GM15510 (cell line): Measurements from ENCODE around the gene ATCAY.

Experiments used
- POLR2A ChIP-seq: IDR thresholded peaks from 3 replicates; pipeline ENCODE4 v1.6.1; 2011; ENCODE audit warnings: borderline replicate concordance; ENCODE audit not compliant: insufficient read length; ENCODE audit errors: extremely low read depth

ATCAY gene, protein sequence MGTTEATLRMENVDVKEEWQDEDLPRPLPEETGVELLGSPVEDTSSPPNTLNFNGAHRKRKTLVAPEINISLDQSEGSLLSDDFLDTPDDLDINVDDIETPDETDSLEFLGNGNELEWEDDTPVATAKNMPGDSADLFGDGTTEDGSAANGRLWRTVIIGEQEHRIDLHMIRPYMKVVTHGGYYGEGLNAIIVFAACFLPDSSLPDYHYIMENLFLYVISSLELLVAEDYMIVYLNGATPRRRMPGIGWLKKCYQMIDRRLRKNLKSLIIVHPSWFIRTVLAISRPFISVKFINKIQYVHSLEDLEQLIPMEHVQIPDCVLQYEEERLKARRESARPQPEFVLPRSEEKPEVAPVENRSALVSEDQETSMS

DNA sequence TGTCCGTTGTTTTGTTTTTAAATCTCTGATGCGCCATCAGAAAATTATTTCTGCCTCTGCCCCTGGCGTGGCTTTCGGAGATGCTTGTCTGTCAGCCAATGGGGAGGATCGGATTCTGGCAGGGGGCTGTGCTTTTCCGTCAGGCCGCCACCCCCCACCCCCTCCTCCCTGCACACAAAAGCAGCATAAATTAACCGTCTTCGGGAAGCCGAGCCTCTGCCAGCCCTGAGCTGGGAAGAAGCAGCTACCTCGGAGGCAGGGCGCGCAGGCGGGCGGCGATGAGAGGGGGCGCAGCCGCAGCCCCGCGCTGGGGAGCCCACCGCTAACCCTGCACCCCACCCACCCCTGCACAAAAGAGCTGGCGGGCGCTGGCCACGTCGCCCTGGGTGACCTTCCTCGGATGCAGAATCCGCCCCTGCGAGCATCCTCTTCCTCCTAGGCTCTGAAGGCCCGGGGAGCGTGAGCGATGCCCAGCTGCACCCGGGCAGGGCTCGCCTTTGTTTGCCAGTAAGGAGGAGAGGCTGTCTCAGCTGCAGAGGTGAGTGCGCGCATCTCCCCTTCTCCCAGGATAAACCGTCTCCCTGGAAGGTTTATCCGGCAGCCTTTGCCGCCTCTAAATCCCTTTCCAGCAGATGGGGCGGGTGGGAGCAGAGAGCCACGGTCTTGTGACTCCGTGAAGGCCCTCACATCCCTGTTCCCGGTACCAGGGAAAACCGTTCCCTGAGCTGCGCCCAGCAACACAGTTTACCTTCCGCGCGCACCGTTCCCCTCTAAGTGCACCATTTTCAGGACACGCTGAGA, at the start of gene ATCAY:
Gene ATCAY (plus strand): TSS at position 215 of the 801 bp plus-strand sequence. CDS start 5,083 bp downstream, outside the sequence.
- no peak for TF ChIP-seq POLR2A

DNA sequence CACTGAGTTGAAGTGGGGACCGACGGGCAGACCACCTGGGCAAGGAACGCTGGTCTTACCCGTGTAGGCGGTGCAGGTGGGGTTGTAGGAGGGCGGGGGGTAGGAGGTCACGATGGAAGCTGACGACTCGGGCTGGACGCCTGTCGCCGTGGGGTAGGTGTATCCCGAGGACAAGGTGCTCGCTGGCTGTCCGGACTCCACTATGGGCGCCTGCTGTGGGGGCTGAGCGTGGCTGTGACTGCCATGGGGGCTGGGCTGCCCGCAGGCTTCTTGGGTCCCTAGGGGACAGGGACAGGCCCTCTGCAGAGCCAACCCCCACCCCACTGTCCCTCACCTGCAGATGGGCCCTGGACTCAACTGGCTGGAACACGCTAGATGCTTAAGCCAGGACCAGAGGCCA, 48.9 kb upstream of the ATCAY start:
- no peak for TF ChIP-seq POLR2A

- no peak for TF ChIP-seq POLR2A
Measured at GRCh38 chr19:3832001-3832400, 48.5 kb upstream of the ATCAY start.

GRCh38 chr19:3833578-3834348, 46.7 kb upstream of the ATCAY start:
- no peak for TF ChIP-seq POLR2A

GRCh38 chr19:3834349-3835054, 46.0 kb upstream of the ATCAY start:
- TF ChIP-seq POLR2A = no peak

- no peak for TF ChIP-seq POLR2A
Measured at GRCh38 chr19:3835055-3835435, 45.4 kb upstream of the ATCAY start.

- TF ChIP-seq POLR2A = no peak
Measured at GRCh38 chr19:3836887-3837286, 43.6 kb upstream of the ATCAY start.

DNA sequence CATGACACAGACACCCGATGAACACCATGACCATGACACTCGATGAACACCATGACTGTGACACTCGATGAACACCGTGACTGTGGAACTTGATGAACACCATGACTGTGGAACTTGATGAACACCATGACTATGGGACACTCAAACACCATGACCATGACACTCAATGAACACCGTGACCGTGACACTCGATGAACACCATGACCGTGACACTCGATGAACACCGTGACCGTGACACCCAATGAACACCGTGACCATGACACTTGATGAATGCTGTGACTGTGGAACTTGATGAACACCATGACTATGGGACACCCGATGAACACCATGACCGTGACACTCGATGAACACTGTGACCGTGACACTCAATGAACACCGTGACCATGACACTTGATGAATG, 43.2 kb upstream of the ATCAY start:
- no peak for TF ChIP-seq POLR2A

GRCh38 chr19:3837922-3838321, 42.6 kb upstream of the ATCAY start:
- TF ChIP-seq POLR2A = no peak

GRCh38 chr19:3838661-3839060, 41.8 kb upstream of the ATCAY start:
- TF ChIP-seq POLR2A = no peak

DNA sequence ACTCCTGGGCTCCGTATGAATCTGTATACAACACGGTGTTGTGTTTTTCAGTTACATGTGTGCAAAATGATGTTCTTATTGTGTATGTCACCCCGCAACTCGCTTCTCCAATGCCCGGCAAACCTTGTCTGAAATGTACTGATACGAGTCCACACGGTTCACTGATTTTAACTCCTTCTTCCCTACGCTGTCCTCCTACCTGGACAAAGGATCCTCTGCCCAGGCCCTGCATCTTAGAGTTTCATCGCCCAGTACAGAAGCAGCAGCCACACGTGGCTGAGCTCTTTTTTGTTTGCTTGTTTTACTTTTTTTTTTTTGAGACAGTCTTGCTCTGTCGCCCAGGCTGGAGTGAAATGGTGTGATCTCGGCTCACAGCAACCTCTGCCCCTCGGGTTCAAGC, 40.5 kb upstream of the ATCAY start:
- no peak for TF ChIP-seq POLR2A

DNA sequence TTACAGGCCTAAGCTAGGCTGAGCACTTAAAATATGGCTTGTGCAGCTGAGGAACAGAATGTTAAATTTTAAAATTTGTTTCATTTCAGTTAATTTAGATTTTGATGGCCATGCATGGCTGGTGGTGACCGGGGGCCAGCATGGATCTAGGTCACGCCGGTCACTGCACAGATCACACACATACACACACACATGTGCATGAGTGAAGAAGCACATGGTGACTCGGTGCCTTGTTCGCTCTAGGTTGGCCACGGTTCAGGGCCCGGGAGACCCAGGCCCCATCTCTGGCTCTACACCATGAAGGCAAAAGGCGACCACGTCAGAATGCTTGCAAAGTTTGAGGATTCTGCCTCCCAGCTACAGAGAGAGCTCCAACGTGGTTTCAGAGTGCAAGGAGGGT, 39.7 kb upstream of the ATCAY start:
- TF ChIP-seq POLR2A = no peak

DNA sequence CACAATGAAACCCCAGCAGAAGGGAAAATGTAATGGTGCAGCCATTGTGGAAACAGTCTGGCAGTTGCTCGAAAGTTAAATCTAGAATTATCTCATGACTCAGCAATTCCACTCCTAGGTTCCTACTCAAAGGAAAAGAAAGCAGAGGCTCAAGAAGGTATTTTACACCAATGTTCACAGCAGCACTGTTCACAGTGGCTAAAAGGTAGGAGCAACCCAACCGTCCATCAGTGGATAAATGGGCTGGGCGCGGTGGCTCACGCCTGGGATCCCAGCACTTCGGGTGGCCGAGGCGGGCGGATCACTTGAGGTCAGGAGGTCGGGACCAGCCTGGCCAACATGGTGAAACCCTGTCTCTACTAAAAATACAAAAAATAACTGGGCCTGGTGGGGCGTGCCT, 37.5 kb upstream of the ATCAY start:
- TF ChIP-seq POLR2A = no peak

GRCh38 chr19:3844596-3844995, 35.9 kb upstream of the ATCAY start:
- TF ChIP-seq POLR2A = no peak
